CD4-positive, alpha-beta memory T cell (primary cell): ENCODE measurements around the gene LYPLAL1. TPM values are rescaled to one million over a fixed set of nuclear protein-coding genes. Genes with fewer than 3 reads are reported as not detected.

Source experiments
- CTCF ChIA-PET: fragments of 350-600 bp; sonication (Branson Sonifier 250); formaldehyde crosslinking; loops from one replicate; lab custom pipeline; 2021; ENCODE audit warnings: inconsistent platforms; ENCODE audit not compliant: partially characterized antibody; lab: Charles Lee
- POLR2A ChIA-PET: fragments of 350-600 bp; sonication (Branson Sonifier 250); formaldehyde crosslinking; loops from one replicate; lab custom pipeline; 2021; ENCODE audit not compliant: partially characterized antibody; lab: Charles Lee
- DNase-seq, 5 donors: peaks; one replicate each; pipeline versions ENCODE4 v3.0.0 to v3.0.0-alpha.2; 2020 to 2022; ENCODE audit warnings: mixed read lengths in 1 of 5
- H3K27ac ChIP-seq: one replicate; pipeline ENCODE4 v1.7.0; 2013; ENCODE audit warnings: low read depth, low read length
- H3K27me3 ChIP-seq: 2 replicates; pipeline ENCODE4 v1.7.0; 2013; ENCODE audit warnings: mild to moderate bottlenecking, low read length, moderate library complexity; ENCODE audit not compliant: insufficient read depth
- H3K36me3 ChIP-seq: 2 replicates; pipeline ENCODE4 v1.7.0; 2013; ENCODE audit warnings: mild to moderate bottlenecking, low read length, moderate library complexity; ENCODE audit not compliant: insufficient read depth
- H3K4me1 ChIP-seq: 2 replicates; pipeline ENCODE4 v1.7.0; 2013; ENCODE audit warnings: mild to moderate bottlenecking, low read length, moderate library complexity; ENCODE audit not compliant: insufficient read depth
- H3K4me3 ChIP-seq, 2 donors: one replicate each; pipeline ENCODE4 v1.7.0; 2013; ENCODE audit warnings: low read length in 2 of 2, mild to moderate bottlenecking in 1 of 2
- H3K9me3 ChIP-seq, 2 donors: one replicate each; pipeline ENCODE4 v1.7.0; 2013; ENCODE audit warnings: low read length in 2 of 2, control low read depth in 1 of 2; ENCODE audit not compliant: control insufficient read depth in 1 of 2
- H3K27ac Mint-ChIP-seq, 7 donors: one replicate each; pipeline ENCODE4 v1.8.0; 2020 to 2021; ENCODE audit warnings: mixed read lengths in 7 of 7, mild to moderate bottlenecking in 6 of 7, inconsistent platforms in 3 of 7, moderate library complexity in 3 of 7
- H3K27me3 Mint-ChIP-seq, 2 donors: one replicate each; pipeline ENCODE4 v1.8.0; 2020 to 2021; ENCODE audit warnings: mixed read lengths in 2 of 2
- H3K36me3 Mint-ChIP-seq, 2 donors: one replicate each; pipeline ENCODE4 v1.8.0; 2020 to 2021; ENCODE audit warnings: mixed read lengths in 2 of 2, inconsistent platforms in 1 of 2, mild to moderate bottlenecking in 1 of 2
- H3K4me1 Mint-ChIP-seq, 4 donors: one replicate each; pipeline ENCODE4 v1.8.0; 2020 to 2021; ENCODE audit warnings: mixed read lengths in 4 of 4, mild to moderate bottlenecking in 1 of 4
- H3K4me3 Mint-ChIP-seq, 8 donors: one replicate each; pipeline ENCODE4 v1.8.0; 2020 to 2021; ENCODE audit warnings: mixed read lengths in 8 of 8, mild to moderate bottlenecking in 7 of 8, moderate library complexity in 6 of 8, inconsistent platforms in 3 of 8
- H3K9me3 Mint-ChIP-seq, 8 donors: one replicate each; pipeline ENCODE4 v1.8.0; 2020 to 2021; ENCODE audit warnings: mixed read lengths in 8 of 8, mild to moderate bottlenecking in 5 of 8, inconsistent platforms in 3 of 8, moderate library complexity in 1 of 8
- intact Hi-C: fragments of 100-400 bp; cut with micrococcal nuclease; formaldehyde crosslinking; loops from one replicate; pipeline ENCODE4 v1.15.1; 2023
- polyA plus RNA-seq, 2 donors: library from polyadenylated mRNA; unstranded; fragments of 300-500 nt; fragmentation: Illumina TruSeq; gene quantifications; one replicate each; pipeline ENCODE4 v1.2.3, GENCODE V29; 2021
- total RNA-seq, 2 experiments: library from RNA; stranded (reverse); gene quantifications; one replicate each; pipeline ENCODE4 v1.2.3, GENCODE V29; 2021

Gene LYPLAL1
- total and polyA plus RNA-seq, 4 experiments from 2014 or later, result 22.1 to 33.7 (median 29.3) TPM

DNA sequence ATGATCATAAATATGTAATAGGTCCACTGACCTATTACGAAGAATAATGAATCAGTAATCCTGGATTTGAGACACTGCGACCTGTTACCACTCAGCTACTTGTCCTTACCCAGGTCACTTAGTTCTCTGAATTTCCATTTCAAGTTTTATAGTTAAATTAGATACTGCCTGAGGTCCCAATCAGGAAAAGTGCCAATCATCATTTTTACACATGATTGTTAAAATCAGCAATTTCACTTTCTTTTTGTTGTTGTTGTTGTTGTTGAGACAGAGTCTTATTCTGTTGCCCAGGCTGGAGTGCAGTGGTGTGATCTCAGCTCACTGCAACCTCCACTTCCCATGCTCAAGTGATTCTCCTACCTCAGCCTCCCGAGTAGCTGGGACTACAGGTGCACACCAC, 22.8 kb upstream of the LYPLAL1 start:
- ChIA-PET POLR2A (no interaction called here), CTCF (no interaction called here)
- Mint-ChIP-seq H3K27ac (no peak overlapping the region), H3K36me3 (no peaks in the 10 kb centered on the region), H3K4me1 (no peaks in the 10 kb centered on the region), H3K27me3 (peaks cover 0 to 9% of the 10 kb centered on the region in 2 donors), H3K4me3 (no peak overlapping the region), H3K9me3 (no peaks in the 10 kb centered on the region)
- intact Hi-C loops, result no loop called here
- H3K4me1 ChIP-seq, result no peaks in the 10 kb centered on the region
- no peaks in the 10 kb centered on the region for H3K27me3 ChIP-seq
- no peak for DNase-seq
- H3K9me3 ChIP-seq, result no peaks in the 10 kb centered on the region
- no peak overlapping the region for H3K27ac ChIP-seq
- no peaks in the 10 kb centered on the region for H3K36me3 ChIP-seq
- H3K4me3 ChIP-seq, result no peak overlapping the region

DNA sequence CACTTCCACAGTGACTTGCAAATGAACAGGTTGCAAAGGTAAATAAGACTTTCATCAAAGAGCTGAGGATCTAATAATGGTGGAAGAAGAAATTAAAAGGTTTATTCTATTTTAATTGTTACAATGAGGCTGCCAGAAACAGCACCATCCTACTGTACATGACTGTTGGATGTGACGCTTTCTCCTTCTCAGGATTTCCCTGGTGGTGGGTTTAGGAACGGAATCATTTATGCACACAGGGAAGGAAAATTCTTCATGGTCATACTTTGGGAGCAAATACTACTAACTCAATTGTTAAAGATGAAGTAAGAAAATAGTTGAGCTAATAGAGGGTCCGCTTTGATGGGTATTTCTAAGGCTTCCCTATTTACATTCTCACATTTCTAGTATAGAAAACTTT, 22.2 kb upstream of the LYPLAL1 start:
- H3K4me1 Mint-ChIP-seq, result no peaks in the 10 kb centered on the region
- Histone ChIP-seq H3K4me1 (no peaks in the 10 kb centered on the region), H3K27me3 (no peaks in the 10 kb centered on the region), H3K4me3 (no peak overlapping the region), H3K9me3 (no peaks in the 10 kb centered on the region), H3K27ac (no peak overlapping the region), H3K36me3 (no peaks in the 10 kb centered on the region)
- H3K27me3 Mint-ChIP-seq, result peaks cover 0 to 9% of the 10 kb centered on the region in 2 donors
- H3K4me3 Mint-ChIP-seq, result no peak overlapping the region
- intact Hi-C loops, result no loop called here
- POLR2A ChIA-PET, result no interaction called here
- CTCF ChIA-PET, result no interaction called here
- no peak overlapping the region for H3K27ac Mint-ChIP-seq
- H3K36me3 Mint-ChIP-seq, result no peaks in the 10 kb centered on the region
- DNase-seq, result no peak
- no peaks in the 10 kb centered on the region for H3K9me3 Mint-ChIP-seq

DNA sequence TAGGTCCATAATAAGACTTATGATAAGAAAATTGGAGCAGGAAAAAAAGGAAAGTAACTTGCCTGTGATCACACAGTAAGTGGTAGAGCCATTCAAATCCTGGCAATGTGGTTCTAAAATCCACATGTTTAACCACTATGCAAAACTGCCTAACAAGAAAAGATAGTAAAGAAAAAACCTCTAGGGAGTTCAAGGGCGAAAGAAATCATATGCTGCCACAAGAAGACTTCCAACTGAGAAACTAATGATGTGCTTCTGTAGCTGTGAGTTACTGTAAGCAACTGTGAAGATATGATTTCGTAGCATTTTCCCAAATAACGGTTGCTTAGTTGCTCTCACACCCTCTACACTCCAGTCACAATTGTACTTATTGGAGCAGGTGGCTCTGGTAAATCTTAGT, 20.9 kb upstream of the LYPLAL1 start:
- H3K27ac ChIP-seq, result no peak overlapping the region
- no peak overlapping the region for H3K27ac Mint-ChIP-seq
- intact Hi-C loops, result no loop called here
- no peaks in the 10 kb centered on the region for H3K9me3 Mint-ChIP-seq
- H3K27me3 ChIP-seq, result no peaks in the 10 kb centered on the region
- H3K4me3 ChIP-seq, result no peak overlapping the region
- no peaks in the 10 kb centered on the region for H3K9me3 ChIP-seq
- peaks cover 0 to 9% of the 10 kb centered on the region in 2 donors for H3K27me3 Mint-ChIP-seq
- CTCF ChIA-PET, result no interaction called here
- no peaks in the 10 kb centered on the region for H3K4me1 ChIP-seq
- no peaks in the 10 kb centered on the region for H3K4me1 Mint-ChIP-seq
- no peak overlapping the region for H3K4me3 Mint-ChIP-seq
- POLR2A ChIA-PET, result no interaction called here
- H3K36me3 ChIP-seq, result no peaks in the 10 kb centered on the region
- H3K36me3 Mint-ChIP-seq, result no peaks in the 10 kb centered on the region
- no peak for DNase-seq

DNA sequence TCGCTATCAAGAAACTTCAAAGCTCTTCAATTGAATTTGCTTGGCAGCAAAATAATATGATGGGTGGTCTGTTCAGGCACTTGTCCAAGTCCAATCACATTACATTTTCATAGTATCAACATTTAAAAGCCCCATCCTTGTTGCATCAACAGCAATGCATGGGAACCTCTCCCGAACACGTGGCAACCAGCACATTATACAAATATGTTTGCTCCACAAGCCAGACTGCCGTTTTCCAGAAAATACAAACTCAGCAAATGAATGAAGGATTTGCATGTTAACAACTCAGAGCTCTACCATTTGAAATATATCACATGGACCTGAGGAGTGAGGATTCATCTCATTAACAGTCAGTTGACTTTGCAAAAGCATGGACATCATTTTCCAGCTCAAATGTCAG, 20.0 kb upstream of the LYPLAL1 start:
- H3K27me3 Mint-ChIP-seq, result peaks cover 0 to 9% of the 10 kb centered on the region in 2 donors
- H3K36me3 ChIP-seq, result no peaks in the 10 kb centered on the region
- ChIA-PET POLR2A (no interaction called here), CTCF (no interaction called here)
- H3K27ac ChIP-seq, result no peak overlapping the region
- intact Hi-C loops, result no loop called here
- H3K9me3 Mint-ChIP-seq, result no peaks in the 10 kb centered on the region
- H3K9me3 ChIP-seq, result no peaks in the 10 kb centered on the region
- H3K27ac Mint-ChIP-seq, result no peak overlapping the region
- no peaks in the 10 kb centered on the region for H3K27me3 ChIP-seq
- no peaks in the 10 kb centered on the region for H3K36me3 Mint-ChIP-seq
- H3K4me1 ChIP-seq, result no peaks in the 10 kb centered on the region
- H3K4me3 ChIP-seq, result no peak overlapping the region
- no peak overlapping the region for H3K4me3 Mint-ChIP-seq
- no peaks in the 10 kb centered on the region for H3K4me1 Mint-ChIP-seq
- no peak for DNase-seq

DNA sequence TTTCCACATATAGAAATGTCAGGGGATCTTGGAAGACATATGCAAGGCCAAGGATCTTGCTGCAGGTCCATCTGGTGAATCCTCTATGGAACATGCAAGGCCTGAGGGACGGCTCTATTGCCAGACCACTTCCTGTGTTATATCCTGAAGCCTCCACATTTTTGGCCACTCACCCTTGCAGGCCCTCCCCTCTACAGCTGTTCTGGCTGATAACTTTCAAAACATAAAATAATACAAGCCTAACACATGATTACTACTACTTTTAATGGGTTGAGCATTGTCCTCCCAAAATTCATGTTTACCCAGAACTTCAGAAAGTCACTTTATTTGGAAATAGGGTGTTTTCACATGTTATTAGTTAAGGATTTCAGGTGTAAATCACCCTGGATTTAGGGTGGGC, 18.5 kb upstream of the LYPLAL1 start:
- DNase-seq, result no peak
- H3K9me3 ChIP-seq, result no peaks in the 10 kb centered on the region
- H3K9me3 Mint-ChIP-seq, result no peaks in the 10 kb centered on the region
- H3K36me3 Mint-ChIP-seq, result no peaks in the 10 kb centered on the region
- CTCF ChIA-PET, result no interaction called here
- H3K4me1 ChIP-seq, result no peaks in the 10 kb centered on the region
- H3K27me3 Mint-ChIP-seq, result peaks cover 0 to 9% of the 10 kb centered on the region in 2 donors
- no peaks in the 10 kb centered on the region for H3K27me3 ChIP-seq
- no peak overlapping the region for H3K27ac Mint-ChIP-seq
- intact Hi-C loops, result no loop called here
- no peaks in the 10 kb centered on the region for H3K36me3 ChIP-seq
- no peak overlapping the region for H3K4me3 ChIP-seq
- no peak overlapping the region for H3K4me3 Mint-ChIP-seq
- H3K27ac ChIP-seq, result no peak overlapping the region
- no peaks in the 10 kb centered on the region for H3K4me1 Mint-ChIP-seq
- POLR2A ChIA-PET, result no interaction called here

DNA sequence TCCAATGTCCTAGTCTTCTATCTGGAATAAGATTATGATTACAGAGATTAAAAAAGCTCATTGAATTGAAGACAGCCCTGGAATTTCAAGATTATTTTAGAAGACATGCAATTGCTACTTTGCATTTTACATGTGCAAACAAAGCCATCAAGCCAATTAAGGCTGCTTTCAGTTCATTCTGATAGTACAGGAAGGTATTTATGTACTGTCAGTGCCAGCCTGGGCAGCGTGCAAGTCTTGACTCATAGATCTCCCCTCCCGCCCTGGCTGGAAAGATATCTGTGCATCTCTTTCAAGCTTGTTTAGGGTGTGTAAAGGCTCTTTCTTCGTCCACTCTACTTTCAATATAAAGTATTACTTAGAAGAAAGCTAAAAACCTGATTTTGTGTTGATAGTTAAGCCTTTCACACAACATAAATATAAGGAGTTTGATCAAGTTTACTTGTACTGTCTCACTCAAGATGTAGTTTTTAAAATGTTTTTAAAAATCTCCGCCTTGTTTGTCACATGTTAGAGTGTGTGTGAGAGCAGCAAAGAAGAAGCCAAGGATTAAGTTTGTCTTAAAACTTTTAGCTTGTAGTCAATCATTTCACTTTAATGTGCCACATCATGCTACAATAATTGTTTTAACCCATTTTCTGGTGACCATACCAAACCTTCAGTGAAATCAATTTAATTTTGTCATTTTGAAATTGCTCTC, 13.6 kb upstream of the LYPLAL1 start:
- H3K27ac Mint-ChIP-seq, result no peak overlapping the region
- no peaks in the 10 kb centered on the region for H3K4me1 Mint-ChIP-seq
- Histone ChIP-seq H3K36me3 (no peaks in the 10 kb centered on the region), H3K4me1 (no peaks in the 10 kb centered on the region), H3K9me3 (no peaks in the 10 kb centered on the region), H3K4me3 (no peak overlapping the region), H3K27me3 (no peaks in the 10 kb centered on the region), H3K27ac (no peak overlapping the region)
- intact Hi-C loops, result no loop called here
- POLR2A ChIA-PET, result interaction anchor here (2.1 kb wide), 1 partner anchor 13 kb away, joined by 7 read pairs; the partner anchor contains the start of gene LYPLAL1
- H3K36me3 Mint-ChIP-seq, result no peaks in the 10 kb centered on the region
- CTCF ChIA-PET, result interaction anchor here (1.1 kb wide), 1 partner anchor 13 kb away, joined by 4 read pairs; the partner anchor contains the start of gene LYPLAL1
- peaks cover 3 to 5% of the 10 kb centered on the region in 2 donors for H3K27me3 Mint-ChIP-seq
- H3K9me3 Mint-ChIP-seq, result no peaks in the 10 kb centered on the region
- no peak for DNase-seq
- H3K4me3 Mint-ChIP-seq, result no peak overlapping the region

DNA sequence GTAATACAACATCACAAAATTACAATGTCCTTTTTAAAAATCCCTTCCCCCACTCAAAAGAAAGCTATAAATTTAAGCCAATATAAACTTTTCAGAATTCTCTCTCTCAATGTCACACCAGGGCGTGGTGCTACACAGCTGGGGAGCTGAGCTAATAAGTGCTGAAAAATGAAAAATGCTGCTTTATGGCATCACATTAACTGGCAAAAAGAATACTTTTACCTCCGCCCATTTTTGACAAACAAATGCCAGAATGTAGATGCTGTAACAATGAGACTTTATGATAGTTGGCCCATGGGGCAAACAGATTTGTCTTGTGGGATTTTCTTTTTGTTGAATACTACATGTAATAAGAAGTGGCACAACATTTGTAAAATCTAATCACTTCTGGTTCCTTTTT, 12.7 kb upstream of the LYPLAL1 start:
- no peak for DNase-seq
- POLR2A ChIA-PET, result interaction anchor here (2.1 kb wide), 1 partner anchor 12 kb away, joined by 7 read pairs; the partner anchor contains the start of gene LYPLAL1
- Mint-ChIP-seq H3K4me1 (no peaks in the 10 kb centered on the region), H3K27me3 (peaks cover 3 to 5% of the 10 kb centered on the region in 2 donors), H3K27ac (no peak overlapping the region), H3K9me3 (no peaks in the 10 kb centered on the region), H3K4me3 (no peak overlapping the region), H3K36me3 (no peaks in the 10 kb centered on the region)
- Histone ChIP-seq H3K27ac (no peak overlapping the region), H3K9me3 (no peaks in the 10 kb centered on the region), H3K4me3 (no peak overlapping the region), H3K36me3 (no peaks in the 10 kb centered on the region), H3K27me3 (no peaks in the 10 kb centered on the region), H3K4me1 (no peaks in the 10 kb centered on the region)
- intact Hi-C loops, result no loop called here
- CTCF ChIA-PET, result interaction anchor here (1.1 kb wide), 1 partner anchor 12 kb away, joined by 4 read pairs; the partner anchor contains the start of gene LYPLAL1
